HEK293T (cell line): Measurements from ENCODE around the gene WNT1.

Experiments
- BHLHE40 ChIP-seq: fragments of 450-650 bp; IDR thresholded peaks from 2 replicates; pipeline ENCODE4 v1.6.1; 2016; ENCODE audit warnings: mild to moderate bottlenecking, moderate library complexity, borderline replicate concordance
- ELF4 ChIP-seq: fragments of 450-650 bp; IDR thresholded peaks from 2 replicates; pipeline ENCODE4 v1.6.1; 2017; ENCODE audit warnings: antibody characterized with exemption
- FOXM1 ChIP-seq: fragments of 450-650 bp; IDR thresholded peaks from 2 replicates; pipeline ENCODE4 v1.6.1; 2017; ENCODE audit warnings: mild to moderate bottlenecking, borderline replicate concordance
- HDGF ChIP-seq: fragments of 450-650 bp; IDR thresholded peaks from 2 replicates; pipeline ENCODE4 v1.6.1; 2017; ENCODE audit warnings: antibody characterized with exemption, borderline replicate concordance
- NFRKB ChIP-seq: fragments of 450-650 bp; IDR thresholded peaks from 2 replicates; pipeline ENCODE4 v1.6.1; 2016; ENCODE audit warnings: mild to moderate bottlenecking, moderate library complexity
- SP1 ChIP-seq: fragments of 450-650 bp; IDR thresholded peaks from 2 replicates; pipeline ENCODE4 v1.6.1; 2017
- TARDBP ChIP-seq: fragments of 450-650 bp; IDR thresholded peaks from 2 replicates; pipeline ENCODE4 v1.6.1; 2016
- TF ChIP-seq, protein P1 (sequence below): fragments of 450-650 bp; IDR thresholded peaks from 2 replicates; pipeline ENCODE4 v1.6.1; 2016

DNA sequence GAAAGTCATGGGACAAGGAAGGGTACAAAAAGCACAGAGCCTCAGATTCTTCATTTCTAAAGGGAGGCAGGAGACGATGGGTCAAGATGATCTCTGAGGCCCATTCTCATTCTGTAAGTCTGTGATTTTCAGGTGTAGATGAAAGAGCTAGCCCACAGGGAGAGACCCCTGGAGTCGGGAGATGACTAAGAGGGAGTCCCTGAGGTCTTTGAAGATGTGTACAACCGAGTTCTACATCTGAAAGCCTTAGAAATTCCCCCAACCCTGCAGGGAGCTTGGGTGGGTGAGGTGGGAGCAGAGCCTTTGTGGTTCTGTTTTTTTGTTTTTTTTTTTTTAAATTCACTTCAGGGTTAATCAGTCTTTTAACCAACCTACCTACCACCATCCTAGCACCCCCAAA, 9.7 kb upstream of the WNT1 start:
- TF ChIP-seq HDGF = no peak
- TF ChIP-seq FOXM1 = no peak
- TF ChIP-seq, protein P1, sequence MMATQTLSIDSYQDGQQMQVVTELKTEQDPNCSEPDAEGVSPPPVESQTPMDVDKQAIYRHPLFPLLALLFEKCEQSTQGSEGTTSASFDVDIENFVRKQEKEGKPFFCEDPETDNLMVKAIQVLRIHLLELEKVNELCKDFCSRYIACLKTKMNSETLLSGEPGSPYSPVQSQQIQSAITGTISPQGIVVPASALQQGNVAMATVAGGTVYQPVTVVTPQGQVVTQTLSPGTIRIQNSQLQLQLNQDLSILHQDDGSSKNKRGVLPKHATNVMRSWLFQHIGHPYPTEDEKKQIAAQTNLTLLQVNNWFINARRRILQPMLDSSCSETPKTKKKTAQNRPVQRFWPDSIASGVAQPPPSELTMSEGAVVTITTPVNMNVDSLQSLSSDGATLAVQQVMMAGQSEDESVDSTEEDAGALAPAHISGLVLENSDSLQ = no peak
- TF ChIP-seq BHLHE40 = no peak
- no peak for TF ChIP-seq TARDBP
- no peak for TF ChIP-seq SP1
- no peak for TF ChIP-seq NFRKB
- TF ChIP-seq ELF4 = no peak
